Esophagus squamous epithelium (tissue), 4 donors: Measurements from ENCODE around the gene AMN.

Experiments
- POLR2A ChIP-seq, 4 donors: fragments of 450-650 bp; IDR thresholded peaks; one replicate each; pipeline ENCODE4 v1.6.1; 2017; ENCODE audit warnings: antibody characterized with exemption in 4 of 4, mild to moderate bottlenecking in 4 of 4, moderate library complexity in 3 of 4
- TF ChIP-seq, protein P1 (sequence below), 6 experiments: fragments of 450-650 bp in 4 of 6; fragments of 200-600 bp in 2 of 6; sonication (generic) in 2 of 6; IDR thresholded peaks; one replicate each; pipeline ENCODE4 v1.5.1; 2016 to 2019; ENCODE audit warnings: antibody characterized with exemption in 6 of 6, mild to moderate bottlenecking in 4 of 6, moderate library complexity in 4 of 6

DNA sequence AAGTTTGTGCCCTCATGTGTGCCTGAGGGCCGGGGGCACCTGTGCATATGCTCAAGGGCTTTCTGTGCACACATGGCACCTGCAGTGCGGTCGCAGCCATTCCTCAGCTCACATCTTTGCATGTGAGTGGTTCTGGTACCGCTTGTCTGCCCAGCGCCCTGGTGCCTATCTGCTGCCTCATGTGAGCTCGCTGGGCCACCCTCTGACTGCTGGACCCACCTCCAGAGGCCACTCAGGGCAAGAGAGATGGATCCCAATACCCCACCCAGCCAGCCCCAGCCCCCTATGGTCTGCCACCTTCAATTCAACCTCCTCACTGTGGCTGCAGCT is 5.4 kb upstream of the AMN start:
- TF ChIP-seq, protein P1, sequence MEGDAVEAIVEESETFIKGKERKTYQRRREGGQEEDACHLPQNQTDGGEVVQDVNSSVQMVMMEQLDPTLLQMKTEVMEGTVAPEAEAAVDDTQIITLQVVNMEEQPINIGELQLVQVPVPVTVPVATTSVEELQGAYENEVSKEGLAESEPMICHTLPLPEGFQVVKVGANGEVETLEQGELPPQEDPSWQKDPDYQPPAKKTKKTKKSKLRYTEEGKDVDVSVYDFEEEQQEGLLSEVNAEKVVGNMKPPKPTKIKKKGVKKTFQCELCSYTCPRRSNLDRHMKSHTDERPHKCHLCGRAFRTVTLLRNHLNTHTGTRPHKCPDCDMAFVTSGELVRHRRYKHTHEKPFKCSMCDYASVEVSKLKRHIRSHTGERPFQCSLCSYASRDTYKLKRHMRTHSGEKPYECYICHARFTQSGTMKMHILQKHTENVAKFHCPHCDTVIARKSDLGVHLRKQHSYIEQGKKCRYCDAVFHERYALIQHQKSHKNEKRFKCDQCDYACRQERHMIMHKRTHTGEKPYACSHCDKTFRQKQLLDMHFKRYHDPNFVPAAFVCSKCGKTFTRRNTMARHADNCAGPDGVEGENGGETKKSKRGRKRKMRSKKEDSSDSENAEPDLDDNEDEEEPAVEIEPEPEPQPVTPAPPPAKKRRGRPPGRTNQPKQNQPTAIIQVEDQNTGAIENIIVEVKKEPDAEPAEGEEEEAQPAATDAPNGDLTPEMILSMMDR (IDR thresholded peaks at IDR 0.05) = no peak
- TF ChIP-seq POLR2A (IDR thresholded peaks at IDR 0.05) = no peak
